ENCODE measurements around the gene CCDC134.
"Not testable (repeated sequence)": the region's sequence is repeated elsewhere in the genome, so short reads cannot be mapped to it uniquely, and the experiment has no call there.

CCDC134 gene

DNA sequence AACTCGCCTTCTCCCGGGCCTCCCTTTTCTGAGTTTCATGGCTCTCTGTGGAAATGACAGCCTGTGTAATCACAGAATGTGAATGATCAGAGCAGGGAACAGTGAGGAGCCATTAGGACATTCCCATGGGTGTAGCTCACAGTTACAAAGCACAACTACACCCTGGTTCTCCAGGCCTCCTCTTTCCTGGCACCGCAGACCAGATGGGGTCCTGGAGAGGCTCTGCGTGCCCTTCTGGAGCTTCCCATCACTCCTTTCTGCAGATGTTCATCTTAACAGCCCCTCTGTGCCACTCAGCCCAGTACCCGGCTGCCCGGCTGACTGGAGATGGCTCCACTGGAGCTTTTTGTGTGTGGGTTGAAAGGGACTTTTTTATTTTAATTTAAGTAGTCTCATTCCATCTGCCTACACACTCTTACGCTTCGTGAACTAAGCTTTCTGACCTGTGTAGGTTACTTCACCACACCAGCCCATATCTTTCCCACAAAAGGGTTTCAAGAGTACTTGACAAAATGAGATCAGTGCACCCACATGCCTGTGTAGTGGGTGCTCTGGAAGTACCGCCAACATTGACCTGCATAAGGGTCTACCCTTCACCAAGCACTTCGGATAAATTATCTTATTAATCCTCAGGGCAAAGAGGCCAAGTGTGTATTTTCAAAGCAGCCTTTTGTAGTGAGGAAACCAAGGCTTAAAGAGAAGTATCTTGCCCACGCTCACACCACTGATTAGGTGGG, 62.2 kb downstream of the CCDC134 start:
- no peaks in the 10 kb centered on the region for H3K9me3 ChIP-seq (ENCODE audit: control insufficient read depth, low read length)
- no peak overlapping the region for H3K9ac ChIP-seq
- no peak overlapping the region for H3K27ac ChIP-seq
- no peaks in the 10 kb centered on the region for H3K36me3 ChIP-seq (ENCODE audit: control insufficient read depth, insufficient read depth, low read length)
- H3K4me1 ChIP-seq, result no peaks in the 10 kb centered on the region
- no peak overlapping the region for H2AFZ ChIP-seq
- TF ChIP-seq, protein P1, sequence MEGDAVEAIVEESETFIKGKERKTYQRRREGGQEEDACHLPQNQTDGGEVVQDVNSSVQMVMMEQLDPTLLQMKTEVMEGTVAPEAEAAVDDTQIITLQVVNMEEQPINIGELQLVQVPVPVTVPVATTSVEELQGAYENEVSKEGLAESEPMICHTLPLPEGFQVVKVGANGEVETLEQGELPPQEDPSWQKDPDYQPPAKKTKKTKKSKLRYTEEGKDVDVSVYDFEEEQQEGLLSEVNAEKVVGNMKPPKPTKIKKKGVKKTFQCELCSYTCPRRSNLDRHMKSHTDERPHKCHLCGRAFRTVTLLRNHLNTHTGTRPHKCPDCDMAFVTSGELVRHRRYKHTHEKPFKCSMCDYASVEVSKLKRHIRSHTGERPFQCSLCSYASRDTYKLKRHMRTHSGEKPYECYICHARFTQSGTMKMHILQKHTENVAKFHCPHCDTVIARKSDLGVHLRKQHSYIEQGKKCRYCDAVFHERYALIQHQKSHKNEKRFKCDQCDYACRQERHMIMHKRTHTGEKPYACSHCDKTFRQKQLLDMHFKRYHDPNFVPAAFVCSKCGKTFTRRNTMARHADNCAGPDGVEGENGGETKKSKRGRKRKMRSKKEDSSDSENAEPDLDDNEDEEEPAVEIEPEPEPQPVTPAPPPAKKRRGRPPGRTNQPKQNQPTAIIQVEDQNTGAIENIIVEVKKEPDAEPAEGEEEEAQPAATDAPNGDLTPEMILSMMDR (IDR thresholded peaks at IDR 0.05), result no peak
- no peak overlapping the region for H3K4me2 ChIP-seq (ENCODE audit: low read length)
- peaks cover under 1% of the 10 kb centered on the region for H3K79me2 ChIP-seq
- no peaks in the 10 kb centered on the region for H3K27me3 ChIP-seq (ENCODE audit: control insufficient read depth, insufficient read depth, low read length)
- H3K4me3 ChIP-seq (ENCODE audit: low read depth, low read length), result no peak overlapping the region

DNA sequence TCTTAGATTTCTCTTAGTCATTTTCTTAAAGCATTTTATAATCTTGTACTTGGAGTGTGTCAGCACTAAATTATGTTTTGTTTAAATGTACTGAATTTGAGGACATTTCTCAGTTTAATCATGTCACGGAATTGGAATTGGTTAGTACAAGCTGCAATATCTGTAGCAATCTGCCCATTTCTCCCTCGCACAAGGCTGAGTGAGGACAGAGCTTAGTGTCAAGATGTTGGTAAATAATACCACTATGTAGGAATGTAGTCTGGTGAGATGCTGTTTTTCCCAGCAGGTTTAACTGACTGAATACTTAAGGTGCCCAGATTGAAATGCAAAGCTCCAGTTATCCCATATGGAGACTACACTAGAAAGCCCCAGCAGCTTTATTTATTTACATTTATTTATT, 63.0 kb downstream of the CCDC134 start:
- Histone ChIP-seq H3K4me1 (no peaks in the 10 kb centered on the region), H3K27ac (no peak overlapping the region)
- TF ChIP-seq, protein P1 (IDR thresholded peaks at IDR 0.05), result no peak

DNA sequence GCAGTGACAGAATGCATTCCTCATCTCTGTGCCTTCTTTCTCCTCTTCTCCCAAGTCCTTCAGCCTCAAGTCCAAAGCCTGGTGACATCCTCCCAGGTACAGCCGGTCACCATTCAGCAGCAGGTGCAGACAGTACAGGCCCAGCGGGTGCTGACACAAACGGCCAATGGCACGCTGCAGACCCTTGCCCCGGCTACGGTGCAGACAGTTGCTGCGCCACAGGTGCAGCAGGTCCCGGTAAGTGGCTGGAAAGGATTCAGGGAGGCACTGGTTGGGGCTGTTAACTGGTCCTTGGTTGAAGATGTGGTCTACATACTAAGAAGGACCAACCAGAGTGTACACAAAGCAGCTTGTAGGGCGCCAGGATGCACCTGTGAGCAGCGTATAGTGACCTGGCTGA, 68.1 kb downstream of the CCDC134 start:
- H3K79me2 ChIP-seq, result no peaks in the 10 kb centered on the region
- H3K4me3 ChIP-seq (ENCODE audit: low read depth, low read length), result no peak overlapping the region
- no peaks in the 10 kb centered on the region for H3K9me3 ChIP-seq (ENCODE audit: control insufficient read depth, low read length)
- no peaks in the 10 kb centered on the region for H3K36me3 ChIP-seq (ENCODE audit: control insufficient read depth, insufficient read depth, low read length)
- H2AFZ ChIP-seq, result no peak overlapping the region
- no peaks in the 10 kb centered on the region for H3K27me3 ChIP-seq (ENCODE audit: control insufficient read depth, insufficient read depth, low read length)
- no peak overlapping the region for H3K4me2 ChIP-seq (ENCODE audit: low read length)
- TF ChIP-seq, protein P1 (IDR thresholded peaks at IDR 0.05), result no peak
- no peak overlapping the region for H3K27ac ChIP-seq
- no peak overlapping the region for H3K9ac ChIP-seq
- peaks cover 4% of the 10 kb centered on the region for H3K4me1 ChIP-seq

More for the DNA sequence above, 63.0 kb downstream of the CCDC134 start:
- Histone ChIP-seq H2AFZ (no peak overlapping the region), H3K4me2 (ENCODE audit: low read length) (no peak overlapping the region), H3K9ac (no peak overlapping the region), H3K79me2 (no peaks in the 10 kb centered on the region), H3K4me3 (ENCODE audit: low read depth, low read length) (no peak overlapping the region), H3K9me3 (ENCODE audit: control insufficient read depth, low read length) (no peaks in the 10 kb centered on the region), H3K27me3 (ENCODE audit: control insufficient read depth, insufficient read depth, low read length) (no peaks in the 10 kb centered on the region), H3K36me3 (ENCODE audit: control insufficient read depth, insufficient read depth, low read length) (no peaks in the 10 kb centered on the region)

DNA sequence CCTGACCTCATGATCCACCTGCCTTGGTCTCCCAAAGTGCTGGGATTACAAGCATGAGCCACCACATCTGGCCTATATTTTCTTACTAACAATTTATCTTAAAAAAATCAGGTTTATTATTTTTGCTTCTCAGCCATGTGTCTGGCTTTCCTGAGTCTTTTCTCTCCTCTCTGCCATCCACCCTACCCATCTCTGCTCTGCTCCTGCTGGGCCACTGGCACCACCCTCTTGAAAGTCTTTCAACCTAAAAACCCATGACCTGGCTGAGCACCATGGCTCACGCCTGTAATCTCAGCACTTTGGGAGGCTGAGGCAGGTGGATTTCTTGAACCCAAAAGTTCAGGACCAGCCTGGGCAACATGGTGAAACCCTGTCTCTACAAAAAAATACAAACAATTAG, 69.6 kb downstream of the CCDC134 start:
- not testable (repeated sequence) for H3K79me2 ChIP-seq; H3K27me3 ChIP-seq (ENCODE audit: control insufficient read depth, insufficient read depth, low read length); H2AFZ ChIP-seq; H3K36me3 ChIP-seq (ENCODE audit: control insufficient read depth, insufficient read depth, low read length); H3K27ac ChIP-seq; H3K4me3 ChIP-seq (ENCODE audit: low read depth, low read length); H3K9me3 ChIP-seq (ENCODE audit: control insufficient read depth, low read length); H3K4me1 ChIP-seq; H3K4me2 ChIP-seq (ENCODE audit: low read length); H3K9ac ChIP-seq

DNA sequence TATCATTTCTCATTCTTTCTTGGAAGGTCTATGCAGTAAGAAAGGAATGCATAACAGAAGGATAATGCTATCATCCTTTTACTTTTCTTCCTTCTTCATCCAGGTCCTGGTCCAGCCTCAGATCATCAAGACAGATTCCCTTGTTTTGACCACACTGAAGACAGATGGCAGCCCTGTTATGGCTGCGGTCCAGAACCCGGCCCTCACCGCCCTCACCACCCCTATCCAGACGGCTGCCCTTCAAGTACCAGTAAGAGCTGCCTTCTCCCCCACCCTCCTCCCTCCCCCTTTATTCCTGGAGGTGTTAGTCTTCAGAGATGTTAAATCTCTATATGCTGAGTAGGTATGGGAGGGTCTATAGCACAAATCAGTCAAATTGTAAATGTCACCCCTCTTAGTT, 70.3 kb downstream of the CCDC134 start:
- TF ChIP-seq, protein P1 (IDR thresholded peaks at IDR 0.05), result no peak
- Histone ChIP-seq H3K27ac (no peak overlapping the region), H3K4me1 (peaks cover 4% of the 10 kb centered on the region), H3K9ac (no peak overlapping the region), H3K36me3 (ENCODE audit: control insufficient read depth, insufficient read depth, low read length) (no peaks in the 10 kb centered on the region), H2AFZ (no peak overlapping the region), H3K27me3 (ENCODE audit: control insufficient read depth, insufficient read depth, low read length) (no peaks in the 10 kb centered on the region), H3K9me3 (ENCODE audit: control insufficient read depth, low read length) (no peaks in the 10 kb centered on the region), H3K79me2 (no peaks in the 10 kb centered on the region), H3K4me3 (ENCODE audit: low read depth, low read length) (peak overlapping the region; percentile 13), H3K4me2 (ENCODE audit: low read length) (no peak overlapping the region)
